ENCODE results near the gene SCN5A.

DNA sequence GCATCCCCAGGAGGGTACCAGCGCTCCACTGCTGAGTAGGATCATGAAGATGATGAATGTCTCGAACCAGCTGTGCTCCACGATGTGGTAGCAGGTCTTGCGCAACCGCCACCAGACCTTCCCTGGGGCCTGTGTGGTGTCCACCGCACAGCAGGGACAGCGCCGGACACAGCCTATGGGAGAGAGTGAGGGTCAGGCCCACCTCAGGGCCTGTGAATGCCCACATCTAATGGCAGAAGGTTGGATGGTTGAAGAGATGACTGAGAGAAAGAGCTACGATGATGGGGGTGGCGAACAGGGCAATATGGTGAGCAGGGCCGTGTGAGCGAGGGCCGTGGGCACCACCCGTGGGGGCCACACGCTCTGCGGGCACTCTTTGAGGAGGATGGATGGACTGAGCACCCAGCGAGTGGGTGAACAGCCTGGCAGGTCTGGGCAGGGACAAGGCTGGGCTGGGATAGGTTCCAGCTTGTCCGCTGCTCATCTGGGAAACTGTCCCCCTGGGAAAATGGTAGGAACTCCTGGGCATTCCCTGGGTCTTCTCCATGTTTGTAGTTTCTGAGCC, 74.1 kb downstream of the SCN5A start:
- TF ChIP-seq POLR2A (IDR thresholded peaks at IDR 0.05; ENCODE audit: low read depth, low read length) = no peak
- no peak for TF ChIP-seq TAF1 (IDR thresholded peaks at IDR 0.05; ENCODE audit: borderline replicate concordance, low read depth, low read length)
- no peak for TF ChIP-seq POLR2AphosphoS5 (IDR thresholded peaks at IDR 0.05; ENCODE audit: low read depth, low read length)
